BJ (cell line): ENCODE measurements around the gene PERCC1. TPM values are rescaled to one million over a fixed set of nuclear protein-coding genes. Genes with fewer than 3 reads are reported as not detected.

Experiments used
- CTCF ChIA-PET: fragments of 350-600 bp; formaldehyde crosslinking; extraction: SDS; loops from one replicate; lab custom pipeline; 2021; ENCODE audit warnings: antibody characterized with exemption, inconsistent platforms; lab: Yijun Ruan, JAX
- POLR2A ChIA-PET: fragments of 300-600 bp; sonication (Branson Sonifier 250); formaldehyde crosslinking; extraction: SDS; loops from one replicate; lab custom pipeline; 2021; ENCODE audit warnings: antibody characterized with exemption; lab: Charles Lee
- DNase-seq: peaks from one replicate; pipeline ENCODE4 v3.0.0-alpha.2; 2011; ENCODE audit warnings: low read depth
- H3K27me3 ChIP-seq: 2 replicates; pipeline ENCODE4 v1.6.0; 2011; ENCODE audit warnings: low read length; ENCODE audit not compliant: control insufficient read depth, insufficient read depth
- H3K36me3 ChIP-seq: 2 replicates; pipeline ENCODE4 v1.5.1; 2011; ENCODE audit warnings: low read length; ENCODE audit not compliant: control insufficient read depth, insufficient read depth
- H3K4me3 ChIP-seq: 2 replicates; pipeline ENCODE4 v1.5.1; 2011; ENCODE audit warnings: low read depth, mild to moderate bottlenecking, control low read depth, low read length
- polyA plus RNA-seq: library from polyadenylated mRNA; depleted of rRNA; stranded (reverse); fragments of >200 nt; gene quantifications from 2 replicates; pipeline ENCODE4 v1.2.3, GENCODE V29; 2011
- TF ChIP-seq, protein P1 (sequence below): IDR thresholded peaks from 2 replicates; pipeline ENCODE4 v1.5.1; 2011; ENCODE audit warnings: low read depth, mild to moderate bottlenecking, control low read depth, inconsistent platforms, low read length, moderate library complexity; ENCODE audit not compliant: insufficient read depth

The PERCC1 gene
- polyA plus RNA-seq, 1 experiment = not detected

DNA sequence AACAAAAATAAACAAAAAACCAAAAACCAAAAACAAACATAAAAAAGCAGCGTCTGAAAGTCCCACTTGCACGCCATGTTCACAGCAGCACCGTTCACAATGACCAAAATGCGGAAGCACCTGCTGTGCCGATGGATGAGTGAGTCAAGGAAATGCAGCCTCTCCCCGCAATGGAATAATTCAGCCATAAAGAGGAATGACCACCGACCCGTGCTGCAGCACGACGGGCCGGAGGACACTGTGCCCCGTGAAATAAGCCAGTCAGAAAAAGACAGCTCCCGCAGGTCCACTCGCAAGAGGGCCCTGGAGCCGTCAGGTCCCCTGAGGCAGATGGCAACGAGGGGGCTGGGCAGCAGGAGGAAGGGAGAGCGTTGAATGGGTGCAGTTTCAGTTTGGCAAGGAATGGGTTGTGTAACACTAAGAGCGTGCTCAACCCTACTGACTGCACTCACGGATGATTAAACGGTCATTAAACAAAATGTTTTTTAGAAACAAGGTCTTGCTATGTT lies 38.9 kb downstream of the PERCC1 start:
- no peaks in the 10 kb centered on the region for H3K36me3 ChIP-seq
- H3K27me3 ChIP-seq = no peaks in the 10 kb centered on the region
- TF ChIP-seq, protein P1, sequence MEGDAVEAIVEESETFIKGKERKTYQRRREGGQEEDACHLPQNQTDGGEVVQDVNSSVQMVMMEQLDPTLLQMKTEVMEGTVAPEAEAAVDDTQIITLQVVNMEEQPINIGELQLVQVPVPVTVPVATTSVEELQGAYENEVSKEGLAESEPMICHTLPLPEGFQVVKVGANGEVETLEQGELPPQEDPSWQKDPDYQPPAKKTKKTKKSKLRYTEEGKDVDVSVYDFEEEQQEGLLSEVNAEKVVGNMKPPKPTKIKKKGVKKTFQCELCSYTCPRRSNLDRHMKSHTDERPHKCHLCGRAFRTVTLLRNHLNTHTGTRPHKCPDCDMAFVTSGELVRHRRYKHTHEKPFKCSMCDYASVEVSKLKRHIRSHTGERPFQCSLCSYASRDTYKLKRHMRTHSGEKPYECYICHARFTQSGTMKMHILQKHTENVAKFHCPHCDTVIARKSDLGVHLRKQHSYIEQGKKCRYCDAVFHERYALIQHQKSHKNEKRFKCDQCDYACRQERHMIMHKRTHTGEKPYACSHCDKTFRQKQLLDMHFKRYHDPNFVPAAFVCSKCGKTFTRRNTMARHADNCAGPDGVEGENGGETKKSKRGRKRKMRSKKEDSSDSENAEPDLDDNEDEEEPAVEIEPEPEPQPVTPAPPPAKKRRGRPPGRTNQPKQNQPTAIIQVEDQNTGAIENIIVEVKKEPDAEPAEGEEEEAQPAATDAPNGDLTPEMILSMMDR = no peak
- ChIA-PET CTCF (no interaction called here), POLR2A (no interaction called here)
- H3K4me3 ChIP-seq = no peak overlapping the region
- DNase-seq = no peak

DNA sequence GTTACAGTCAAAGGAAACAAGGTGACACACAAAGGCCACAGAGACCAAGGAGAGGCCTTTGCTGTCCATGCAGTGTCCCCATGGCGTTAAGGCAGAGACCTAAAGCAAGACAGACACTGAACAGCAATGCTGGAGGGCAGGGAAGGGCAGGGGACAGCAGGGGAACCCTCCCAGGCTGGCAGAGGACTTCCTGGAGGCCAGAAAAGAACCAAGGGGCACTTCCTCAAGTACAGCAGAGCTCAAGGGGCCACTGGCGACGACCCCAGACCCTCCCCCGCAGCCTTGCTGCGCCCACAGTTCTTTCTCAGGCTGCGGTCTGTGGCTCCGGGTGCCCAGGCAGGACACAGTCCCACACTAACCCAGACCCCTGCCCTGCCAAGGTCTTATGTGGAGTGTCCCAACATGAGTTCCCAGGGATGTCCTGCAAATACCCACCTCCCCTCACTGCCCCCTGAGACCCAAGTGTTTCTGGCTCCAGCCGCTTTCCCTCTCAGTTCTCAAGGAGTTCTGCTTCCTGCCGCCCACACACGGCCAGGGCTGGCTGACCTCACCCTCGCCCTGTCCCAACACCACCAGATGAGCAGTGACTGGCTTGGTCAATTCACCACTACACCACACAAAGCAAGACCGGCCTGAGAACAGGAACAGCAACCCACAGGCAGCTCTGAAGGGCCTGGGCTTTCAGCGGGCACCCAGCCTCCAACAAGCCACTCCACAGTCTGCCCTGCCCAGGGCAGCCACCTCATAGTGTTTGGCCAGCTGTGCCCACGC lies 39.8 kb downstream of the PERCC1 start:
- Histone ChIP-seq H3K4me3 (no peak overlapping the region), H3K27me3 (no peaks in the 10 kb centered on the region), H3K36me3 (no peaks in the 10 kb centered on the region)
- no peak for DNase-seq
- POLR2A ChIA-PET = no interaction called here
- CTCF ChIA-PET = no interaction called here
- TF ChIP-seq, protein P1 = no peak

DNA sequence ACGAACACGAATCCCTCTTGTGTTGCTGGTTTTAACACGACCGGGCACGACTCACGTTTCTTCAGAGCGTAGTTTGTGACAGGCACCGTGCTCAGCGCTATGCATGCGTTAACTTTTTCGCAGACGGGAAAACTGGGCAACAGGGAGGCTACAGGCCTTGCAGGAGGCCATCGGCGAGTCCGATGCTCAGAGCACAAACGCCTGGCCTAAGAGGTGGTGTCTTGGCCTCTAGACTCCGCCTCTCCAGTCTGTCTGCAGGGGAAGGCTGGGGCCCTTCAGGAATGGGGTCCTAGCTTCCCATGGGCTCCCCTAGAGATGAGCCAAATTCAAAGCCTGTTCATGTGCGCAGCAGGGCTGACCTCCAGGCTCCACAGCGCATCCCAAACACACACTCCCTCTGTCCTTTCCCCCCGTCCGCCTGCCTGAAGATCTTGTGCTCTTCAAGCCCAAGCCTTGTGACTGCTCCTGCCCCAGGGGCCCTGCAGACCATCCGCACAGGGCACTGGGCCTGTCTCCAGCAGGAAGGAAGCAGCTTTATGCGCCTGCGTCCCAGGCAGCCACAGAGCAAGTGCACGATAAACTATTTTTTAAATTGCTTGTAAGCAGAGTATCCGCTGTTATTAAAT lies 40.8 kb downstream of the PERCC1 start:
- TF ChIP-seq, protein P1 = no peak
- POLR2A ChIA-PET = no interaction called here
- no peaks in the 10 kb centered on the region for H3K27me3 ChIP-seq
- no peak overlapping the region for H3K4me3 ChIP-seq
- no peak for DNase-seq
- CTCF ChIA-PET = interaction anchor here (0.8 kb wide), 1 partner anchor 9 kb away, joined by 3 read pairs; no protein-coding TSS in a partner anchor
- H3K36me3 ChIP-seq = no peaks in the 10 kb centered on the region

DNA sequence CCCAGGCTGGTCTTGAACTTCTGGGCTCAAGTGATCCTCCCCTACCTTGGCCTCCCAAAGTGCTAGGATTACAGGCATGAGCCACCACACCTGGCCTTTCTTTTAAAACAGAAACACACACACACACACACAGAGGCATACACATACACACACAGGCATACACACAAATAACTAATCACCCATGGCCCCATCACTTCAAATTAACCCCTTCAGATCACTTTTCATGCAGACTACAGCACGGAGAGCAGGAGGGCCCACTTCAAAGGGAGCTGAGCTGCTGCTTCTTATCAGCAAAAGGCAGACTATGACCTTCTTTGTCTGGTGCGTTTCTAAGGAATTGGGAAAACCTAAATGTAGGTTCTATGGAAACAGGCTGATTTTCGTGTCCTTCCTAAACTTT lies 42.1 kb downstream of the PERCC1 start:
- TF ChIP-seq, protein P1 = no peak
- Histone ChIP-seq H3K4me3 (no peak overlapping the region), H3K36me3 (no peaks in the 10 kb centered on the region), H3K27me3 (no peaks in the 10 kb centered on the region)
- POLR2A ChIA-PET = no interaction called here
- no peak for DNase-seq
- CTCF ChIA-PET = no interaction called here

DNA sequence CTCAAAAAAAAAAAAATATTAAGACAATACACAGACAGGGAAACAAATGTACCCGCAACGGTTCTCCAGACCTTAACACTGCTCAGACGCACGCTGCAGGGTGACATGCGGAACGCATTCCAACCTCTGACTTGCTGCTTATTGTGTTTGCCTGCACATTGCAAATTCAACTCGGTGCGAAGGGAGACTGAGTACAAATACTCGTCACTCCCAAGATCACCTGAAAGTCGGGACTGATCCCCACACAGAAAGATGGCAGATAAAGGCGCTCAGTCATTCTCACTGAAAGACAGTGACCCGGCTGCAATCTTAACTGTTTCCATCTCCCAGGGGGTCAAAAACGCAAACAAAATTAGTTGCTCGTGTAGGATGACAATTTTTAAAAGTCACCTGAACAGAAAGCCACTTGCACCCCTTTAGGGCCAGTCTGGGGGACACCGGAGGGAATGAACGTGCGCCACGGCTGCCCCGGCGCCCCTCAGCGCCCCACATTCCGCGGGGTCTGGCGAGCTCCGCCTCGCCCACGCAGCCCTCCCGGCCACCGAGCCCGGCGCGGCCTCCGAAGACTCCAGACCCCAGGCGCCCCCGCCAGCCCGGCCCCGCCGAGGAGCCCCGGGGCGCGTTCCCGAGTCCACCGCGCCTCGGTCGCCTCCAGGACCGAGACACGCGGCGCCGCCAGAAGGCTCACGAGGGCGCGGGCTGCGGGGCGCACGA lies 43.4 kb downstream of the PERCC1 start:
- DNase-seq = no peak
- Histone ChIP-seq H3K36me3 (no peaks in the 10 kb centered on the region), H3K4me3 (peak overlapping the region; percentile 69), H3K27me3 (no peaks in the 10 kb centered on the region)
- ChIA-PET POLR2A (no interaction called here), CTCF (interaction anchor here (0.7 kb wide), 1 partner anchor 1112 kb away, joined by 3 read pairs; no protein-coding TSS in a partner anchor)
- TF ChIP-seq, protein P1 = no peak
